GM19397 (cell line): ENCODE measurements around the gene RBCK1.

Source experiments
- ATAC-seq: cut with Tn5 transposase; IDR thresholded peaks from one replicate; pipeline ENCODE4 v1.9.1; 2021; ENCODE audit warnings: mild to moderate bottlenecking, moderate library complexity; ENCODE audit not compliant: unreplicated experiment

Gene RBCK1

GRCh38 chr20:416950-417800 is 9.1 kb downstream of the RBCK1 start:
- ATAC-seq: no peak

- ATAC-seq: no peak
Observed at GRCh38 chr20:417801-418342, 9.8 kb downstream of the RBCK1 start.

GRCh38 chr20:418858-419365 is 10.8 kb downstream of the RBCK1 start:
- ATAC-seq: no peak

- ATAC-seq: no peak
Observed at GRCh38 chr20:419556-420165, 11.6 kb downstream of the RBCK1 start.

GRCh38 chr20:420166-420620 is 12.1 kb downstream of the RBCK1 start:
- no peak for ATAC-seq

GRCh38 chr20:420721-421574 is 12.8 kb downstream of the RBCK1 start:
- ATAC-seq: no peak

GRCh38 chr20:421685-422250 is 13.7 kb downstream of the RBCK1 start:
- ATAC-seq: no peak

- ATAC-seq: no peak
Observed at GRCh38 chr20:426566-426965, 18.5 kb downstream of the RBCK1 start.

GRCh38 chr20:427401-427800 is 19.3 kb downstream of the RBCK1 start:
- ATAC-seq: no peak

GRCh38 chr20:427849-428657 is 20.0 kb downstream of the RBCK1 start:
- ATAC-seq: no peak

- ATAC-seq: no peak
Observed at GRCh38 chr20:428658-429200, 20.6 kb downstream of the RBCK1 start.

- no peak for ATAC-seq
Observed at GRCh38 chr20:430091-430999, 22.2 kb downstream of the RBCK1 start.

GRCh38 chr20:431012-431904 is 23.2 kb downstream of the RBCK1 start:
- ATAC-seq: no peak

- no peak for ATAC-seq
Observed at GRCh38 chr20:432208-432607, 24.1 kb downstream of the RBCK1 start.

GRCh38 chr20:432677-433299 is 24.7 kb downstream of the RBCK1 start:
- no peak for ATAC-seq

GRCh38 chr20:433300-433975 is 25.3 kb downstream of the RBCK1 start:
- ATAC-seq: peak; percentile 68
